Lung (tissue), 12 donors: Measurements from ENCODE around the gene ZNF408. TPM values are rescaled to one million over a fixed set of nuclear protein-coding genes. Genes with fewer than 3 reads are reported as not detected.

Experiments
- ATAC-seq: fragments of 200-7000 bp; cut with Tn5 transposase; one replicate; pipeline ENCODE4 v1.9.1; 2020; ENCODE audit warnings: moderate number of reproducible peaks; ENCODE audit not compliant: insufficient read depth, low FRiP score
- DNase-seq, 3 donors: peaks; one replicate each; pipeline ENCODE4 v3.0.0-alpha.2; 2013 to 2017
- H3K27ac ChIP-seq, 2 donors: one replicate each; pipeline ENCODE4 v1.5.1; 2013; ENCODE audit warnings: mild to moderate bottlenecking in 2 of 2, moderate library complexity in 2 of 2, control low read depth in 1 of 2, inconsistent platforms in 1 of 2, low read depth in 1 of 2, low read length in 1 of 2
- H3K27me3 ChIP-seq, 3 donors: one replicate each; pipeline ENCODE4 v1.5.1; 2013; ENCODE audit warnings: low read length in 2 of 3; ENCODE audit not compliant: control insufficient read depth in 3 of 3, insufficient read depth in 3 of 3
- H3K36me3 ChIP-seq, 4 donors: one replicate each; pipeline ENCODE4 v1.5.1; 2013; ENCODE audit warnings: low read length in 4 of 4, mild to moderate bottlenecking in 1 of 4, moderate library complexity in 1 of 4; ENCODE audit not compliant: control insufficient read depth in 4 of 4, insufficient read depth in 4 of 4
- H3K4me1 ChIP-seq, 5 donors: one replicate each; pipeline ENCODE4 v1.5.1; 2013; ENCODE audit warnings: low read length in 5 of 5, mild to moderate bottlenecking in 2 of 5, moderate library complexity in 1 of 5; ENCODE audit not compliant: control insufficient read depth in 5 of 5, insufficient read depth in 5 of 5
- H3K4me3 ChIP-seq: one replicate; pipeline ENCODE4 v1.5.1; 2013; ENCODE audit warnings: mild to moderate bottlenecking, control low read depth, moderate library complexity
- H3K9ac ChIP-seq, 2 donors: one replicate each; pipeline ENCODE4 v1.5.1; 2013; ENCODE audit warnings: low read length in 2 of 2, control low read depth in 1 of 2; ENCODE audit not compliant: insufficient read depth in 1 of 2
- H3K9me3 ChIP-seq, 4 donors: one replicate each; pipeline ENCODE4 v1.5.1; 2013; ENCODE audit warnings: low read length in 3 of 4, mild to moderate bottlenecking in 1 of 4, moderate library complexity in 1 of 4; ENCODE audit not compliant: control insufficient read depth in 4 of 4, insufficient read depth in 3 of 4
- CTCF ChIP-seq: IDR thresholded peaks from 2 replicates; pipeline ENCODE4 v1.5.1; 2012; ENCODE audit warnings: mild to moderate bottlenecking; ENCODE audit errors: control extremely low read depth, extremely low read depth
- WGBS, 2 donors: extraction: QIAGEN DNeasy Blood & Tissue Kit; methylation state at CpG; one replicate each; pipeline ENCODE4 v1.1.7; 2013; 5-methylcytosine and 5-hydroxymethylcytosine counted together
- polyA plus RNA-seq, 2 donors: library from polyadenylated mRNA; stranded (reverse); fragments of 200-250 nt; gene quantifications; one replicate each; pipeline ENCODE4 v1.2.1, GENCODE V29; 2013
- total RNA-seq, 2 donors: library from RNA; depleted of rRNA in 1 of 2; stranded (reverse); fragments of >200 nt in 1 of 2; gene quantifications; one replicate each; pipeline ENCODE4 v1.2.1, GENCODE V29; 2014 to 2021
- donor health status: control.
- donor health status: control.
- donor health status: Bipolar disorder and iron deficiency.
- donor health status: healthy.
- donor health status: DM: yes; HTN: yes; CAD: no.

Gene ZNF408
- total and polyA plus RNA-seq, 4 donors: 3.2 to 12.7 (median 6.9) TPM

GRCh38 chr11:46695345-46696211 is 5.3 kb upstream of the ZNF408 start:
- ATAC-seq: no peak
- Histone ChIP-seq H3K27ac (peak overlapping the region in 1 of 2 donors; percentile 55), H3K36me3 (peaks cover 0 to 41% (median 20%) of the 10 kb centered on the region in 4 donors)

GRCh38 chr11:46696212-46696558 is 4.6 kb upstream of the ZNF408 start:
- Histone ChIP-seq H3K4me1 (peaks cover 0 to 12% (median 4%) of the 10 kb centered on the region in 5 donors), H3K4me3 (no peak overlapping the region), H3K36me3 (peaks cover 0 to 40% (median 21%) of the 10 kb centered on the region in 4 donors), H3K27me3 (no peaks in the 10 kb centered on the region), H3K9ac (no peak overlapping the region), H3K27ac (peak overlapping the region in 1 of 2 donors; percentile 55), H3K9me3 (no peaks in the 10 kb centered on the region)
- 87 to 94% methylated on average over 11 of the region's 11 CpGs for WGBS, 2 donors
- ATAC-seq: no peak
- no peak for DNase-seq
- no peak for TF ChIP-seq CTCF

More at GRCh38 chr11:46695345-46696211, 5.3 kb upstream of the ZNF408 start:
- peaks cover 0 to 12% (median 4%) of the 10 kb centered on the region in 5 donors for H3K4me1 ChIP-seq
- 94 to 96% methylated on average over 12 of the region's 12 CpGs for WGBS, 2 donors
- no peak overlapping the region for H3K9ac ChIP-seq
- no peaks in the 10 kb centered on the region for H3K27me3 ChIP-seq
- no peak for DNase-seq
- TF ChIP-seq CTCF: no peak
- H3K9me3 ChIP-seq: no peaks in the 10 kb centered on the region
- no peak overlapping the region for H3K4me3 ChIP-seq

- H3K4me1 ChIP-seq: peaks cover 0 to 18% (median 9%) of the 10 kb centered on the region in 5 donors
- no peak overlapping the region for H3K9ac ChIP-seq
- WGBS, 2 donors: 71 to 77% methylated on average over 3 of the region's 3 CpGs
- no peak for TF ChIP-seq CTCF
- DNase-seq (no peak), ATAC-seq (no peak)
- no peaks in the 10 kb centered on the region for H3K27me3 ChIP-seq
- no peaks in the 10 kb centered on the region for H3K9me3 ChIP-seq
- H3K36me3 ChIP-seq: peaks cover under 1 to 35% (median 21%) of the 10 kb centered on the region in 4 donors
- H3K27ac ChIP-seq: peak overlapping the region in 1 of 2 donors; percentile 61
- no peak overlapping the region for H3K4me3 ChIP-seq
Measured at GRCh38 chr11:46697303-46697702, 3.5 kb upstream of the ZNF408 start.
